NCI-H524 (cell line): ENCODE data around the gene IGLL5.
"Not testable (repeated sequence)": the region's sequence is repeated elsewhere in the genome, so short reads cannot be mapped to it uniquely, and the experiment has no call there.

Experiments
- DNase-seq, 2 experiments: peaks; one replicate each; lab custom pipeline; 2025; lab: John Stamatoyannopoulos, UW

IGLL5 gene

DNA sequence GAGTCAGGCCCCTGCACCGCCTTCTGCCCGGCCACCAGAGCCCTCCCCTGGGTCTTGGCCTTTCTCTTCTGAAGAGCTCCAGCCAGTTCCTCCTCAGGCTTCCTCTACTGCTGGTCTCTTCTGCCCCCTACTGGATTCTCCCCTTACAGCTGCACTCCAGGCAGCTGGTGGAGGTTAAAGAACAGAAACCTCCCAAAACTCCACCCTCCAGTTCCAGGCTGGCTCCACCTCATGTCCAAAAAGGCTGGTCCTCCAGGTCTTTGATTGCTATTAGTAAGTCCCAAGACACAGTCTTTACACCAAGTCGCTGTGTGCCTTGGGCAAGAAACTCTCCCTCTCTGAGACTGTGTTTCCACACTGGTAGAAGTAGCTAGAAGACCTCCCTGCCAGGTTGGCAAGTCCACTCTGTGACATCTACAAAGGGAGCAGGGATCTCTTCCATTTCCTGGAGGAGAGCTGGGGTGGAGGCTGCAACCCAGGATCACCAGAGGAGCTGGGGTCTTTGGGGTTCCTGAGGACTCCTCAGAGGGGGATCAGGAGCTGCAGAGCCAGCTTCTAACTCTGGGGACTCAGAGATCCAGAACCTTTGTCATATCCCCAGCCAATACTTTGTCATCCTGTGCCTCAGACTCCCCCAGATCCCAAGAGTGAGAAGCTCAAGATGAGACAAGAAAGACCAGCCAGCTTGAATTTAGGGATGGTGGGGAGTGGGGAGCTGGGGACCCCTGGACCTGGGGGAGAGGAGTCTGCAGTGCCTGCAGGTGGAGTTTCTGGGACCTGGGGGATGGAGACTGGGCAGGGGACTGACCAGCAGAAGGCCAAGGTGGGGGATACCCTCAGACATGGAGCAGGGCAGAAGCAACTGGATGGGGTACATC lies 3.4 kb upstream of the IGLL5 start:
- DNase-seq, result peak in 1 of 2 experiments; percentile 73

DNA sequence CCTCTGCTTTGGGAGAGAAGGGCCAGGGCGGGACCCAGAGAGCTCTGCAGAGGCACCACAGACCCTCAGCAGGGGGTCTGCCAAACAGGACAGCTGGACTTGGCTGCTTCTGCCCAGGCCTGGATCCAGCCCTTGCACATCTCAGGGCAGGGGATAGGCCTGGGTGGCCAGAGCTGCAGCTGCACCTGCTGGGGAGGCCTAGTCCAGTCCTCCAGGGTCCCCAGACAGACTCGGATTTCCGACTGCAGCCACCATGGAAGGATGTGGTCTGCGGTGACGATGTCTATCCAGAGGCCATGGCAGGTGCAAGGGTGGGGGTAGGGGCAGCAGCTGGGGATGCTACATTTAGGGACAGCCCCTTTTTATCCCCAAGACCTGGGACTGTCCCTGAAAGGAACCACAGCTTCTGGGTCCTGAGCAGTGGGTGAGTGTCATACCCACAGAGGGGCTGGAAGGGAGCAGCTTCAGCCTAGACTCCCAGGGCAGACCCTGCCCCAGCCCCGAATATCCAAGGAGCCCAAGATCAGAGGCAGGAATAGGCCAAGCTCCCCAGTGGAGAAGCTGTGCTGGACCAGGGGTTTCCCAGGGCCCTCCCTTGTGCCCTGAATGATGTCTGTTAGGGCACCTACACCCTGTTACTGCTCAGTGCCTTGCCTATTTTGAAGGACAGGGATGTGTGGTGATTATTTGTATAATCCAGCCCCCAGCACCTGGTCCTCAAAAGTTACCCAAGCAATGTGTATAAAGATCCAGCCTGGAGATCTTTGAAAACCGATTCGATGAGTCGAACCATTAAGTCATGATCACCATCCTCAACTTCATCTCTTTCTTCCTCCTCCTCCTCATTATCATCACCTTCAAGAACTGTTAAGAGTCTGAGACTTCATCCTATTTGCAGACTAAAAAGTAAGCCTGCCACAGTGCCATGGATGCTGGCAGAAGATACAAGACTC lies 2.5 kb upstream of the IGLL5 start:
- DNase-seq, result no peak

DNA sequence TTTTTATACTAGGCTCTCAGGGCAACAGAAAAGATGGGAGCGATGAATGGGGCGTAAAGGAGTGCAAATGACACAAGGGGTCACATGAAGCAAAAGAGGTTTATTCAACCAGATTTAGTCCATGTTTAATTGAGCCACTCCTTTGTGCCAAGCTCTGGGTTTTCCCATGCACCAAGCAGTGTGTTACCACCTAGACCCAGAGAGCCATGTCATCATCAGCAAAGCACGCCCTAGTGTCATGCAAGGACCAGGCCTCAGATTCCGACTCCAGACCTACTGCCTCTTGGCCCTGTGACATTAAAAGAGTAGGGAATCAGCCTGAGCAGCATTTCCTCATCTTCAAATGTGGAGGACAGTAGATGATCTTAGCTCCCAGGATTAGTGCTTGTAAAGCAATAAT lies 1.1 kb upstream of the IGLL5 start:
- no peak for DNase-seq

DNA sequence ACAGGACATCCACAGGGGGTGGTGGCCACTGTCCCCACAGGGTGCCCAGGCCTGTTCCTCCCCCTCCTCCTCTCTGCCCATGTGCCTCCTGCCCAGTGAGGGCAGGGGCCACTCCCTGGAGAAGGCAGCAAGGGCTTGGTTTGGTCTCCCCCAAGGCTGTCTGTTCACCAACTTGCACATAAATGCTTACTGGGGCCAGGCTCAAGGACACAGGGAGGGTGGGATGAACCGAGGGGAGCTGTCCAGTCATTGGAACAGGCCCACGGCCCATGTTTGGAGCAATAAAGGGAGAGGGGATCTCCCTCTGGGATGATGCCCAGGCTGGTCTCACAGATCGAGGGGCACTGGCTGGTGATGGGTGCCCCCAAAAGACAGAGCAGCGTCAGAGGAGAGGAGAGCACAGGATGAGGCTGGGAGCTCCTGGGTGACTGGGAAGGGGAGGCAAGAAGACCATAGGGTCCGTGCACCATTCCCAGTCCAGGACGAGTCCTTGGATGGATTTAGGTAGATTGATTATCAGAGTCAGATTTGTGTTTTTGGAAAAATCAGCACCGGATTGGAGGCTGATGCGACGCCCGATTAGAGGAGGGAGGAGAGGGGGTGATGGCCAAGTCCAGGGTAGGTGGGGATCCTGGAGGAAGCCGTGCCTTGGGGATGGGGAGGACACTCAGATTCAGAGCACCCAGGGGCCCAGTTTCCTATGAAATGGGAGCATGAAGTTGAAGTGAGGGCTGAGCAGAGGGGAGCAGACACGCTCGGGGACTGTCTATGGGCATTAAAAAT lies 1.1 kb downstream of the IGLL5 start:
- DNase-seq, result no peak

DNA sequence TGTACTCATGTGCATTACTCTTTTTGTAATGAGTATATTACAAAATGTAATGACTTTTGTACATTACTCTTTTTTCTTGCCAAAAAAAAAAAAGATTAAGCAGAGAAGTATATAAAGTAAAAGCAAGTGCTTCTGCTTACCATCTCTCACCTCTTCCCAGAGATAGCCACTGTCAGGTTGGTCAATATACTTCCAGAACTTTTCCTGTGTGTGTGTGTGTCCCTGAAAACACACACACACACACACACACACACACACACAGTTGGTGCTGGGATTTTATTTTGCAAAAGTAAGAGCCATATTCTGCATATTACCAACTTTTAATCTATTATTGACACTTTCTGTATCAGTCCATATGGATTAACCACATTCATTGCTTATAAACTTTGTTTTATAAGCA lies 2.5 kb downstream of the IGLL5 start:
- DNase-seq, result no peak

DNA sequence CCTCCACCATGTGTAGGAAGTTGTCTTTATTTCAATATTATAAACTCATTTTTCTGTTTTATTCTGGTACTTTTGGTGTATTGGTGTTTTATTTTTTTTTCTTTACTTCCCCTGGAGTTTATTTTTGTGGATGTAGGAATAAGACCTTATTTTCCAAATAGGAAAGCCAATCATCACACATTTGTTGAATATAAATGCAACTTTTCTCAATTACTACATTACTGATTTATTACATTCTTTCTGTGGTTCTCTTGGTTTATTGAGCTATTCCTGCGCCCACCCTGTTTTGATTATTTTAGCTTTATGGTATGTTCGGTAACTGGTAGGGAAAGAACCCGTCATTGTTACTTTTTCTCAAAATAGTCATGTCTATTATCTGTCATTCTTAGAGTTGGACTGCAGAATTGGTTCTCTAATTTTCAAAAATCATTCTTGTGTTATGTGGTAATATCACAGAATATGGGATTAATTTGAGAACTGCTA lies 3.6 kb downstream of the IGLL5 start:
- DNase-seq, result no peak

DNA sequence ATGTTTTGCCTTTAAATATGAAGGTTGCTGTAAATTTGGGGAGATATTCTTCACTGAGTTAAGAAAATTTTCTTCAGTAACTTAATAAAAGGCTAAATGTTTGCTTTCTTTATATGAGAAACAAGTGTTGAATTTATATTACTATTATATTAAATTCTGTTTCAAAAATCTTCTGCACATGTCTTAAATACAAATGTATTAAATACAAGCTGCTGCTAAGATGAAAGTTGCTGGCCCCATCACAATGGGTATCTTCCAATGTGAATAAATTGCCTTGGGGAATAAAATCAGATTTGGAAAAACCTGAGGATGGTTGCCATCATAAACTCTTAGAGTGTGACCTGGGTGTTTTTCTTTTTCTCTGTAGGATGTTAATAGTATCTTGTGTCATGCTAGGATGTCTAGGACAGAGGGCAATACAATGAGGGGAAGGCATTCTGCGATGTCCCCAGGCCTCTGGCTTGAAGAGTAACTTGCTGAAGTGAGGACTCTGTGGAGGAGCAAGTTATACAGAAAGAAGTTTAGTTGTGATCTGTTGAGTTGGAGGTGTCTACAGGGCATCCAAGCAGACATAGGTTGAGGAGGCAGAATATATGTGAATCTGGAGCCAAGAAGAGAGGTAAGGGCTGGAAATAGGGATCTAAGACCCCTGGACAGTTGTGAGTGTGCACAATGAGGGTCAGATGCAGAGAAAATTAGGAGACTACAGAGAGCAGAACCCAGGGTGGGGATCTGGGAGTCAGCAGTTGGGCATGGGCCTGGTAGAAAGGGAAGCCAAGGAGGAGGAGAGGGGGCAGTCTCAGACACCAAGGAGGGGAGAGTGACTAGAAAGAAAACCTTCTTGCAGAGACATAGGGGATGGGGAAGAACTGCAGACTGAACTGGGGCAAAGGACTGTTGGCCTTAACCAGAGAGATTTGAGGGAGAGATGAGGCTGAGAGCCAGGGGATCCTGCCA lies 4.8 kb downstream of the IGLL5 start:
- no peak for DNase-seq

DNA sequence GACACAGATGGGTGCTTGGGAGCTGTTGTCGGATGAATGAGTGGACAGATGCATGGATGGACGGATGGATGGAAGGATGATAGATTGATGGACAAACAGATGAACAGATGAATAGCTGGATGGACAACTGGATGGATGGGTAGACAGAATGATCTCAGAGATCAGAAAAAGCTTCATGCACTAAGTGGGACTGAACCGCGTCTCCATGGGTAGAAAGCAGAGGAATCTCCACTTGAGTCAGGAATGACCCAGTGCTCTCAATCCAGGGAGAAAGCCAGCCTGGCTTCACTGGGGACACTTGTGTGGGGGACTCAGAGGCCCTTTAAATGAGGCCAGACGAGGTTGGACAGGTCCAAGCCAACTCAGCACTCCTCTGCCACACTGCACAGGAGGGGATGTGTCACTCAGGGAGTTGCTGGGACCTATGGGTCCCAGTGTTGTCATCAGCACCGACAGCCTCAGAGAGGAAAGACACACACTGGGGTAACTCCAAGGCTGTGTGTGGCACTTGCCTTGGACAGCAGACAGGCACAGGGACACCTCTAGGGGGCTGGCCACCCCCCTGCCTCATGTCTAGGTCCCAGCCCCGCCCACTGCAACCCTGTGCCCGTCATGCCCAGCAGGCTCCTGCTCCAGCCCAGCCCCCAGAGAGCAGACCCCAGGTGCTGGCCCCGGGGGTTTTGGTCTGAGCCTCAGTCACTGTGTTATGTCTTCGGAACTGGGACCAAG lies 5.6 kb downstream of the IGLL5 start:
- no peak for DNase-seq

DNA sequence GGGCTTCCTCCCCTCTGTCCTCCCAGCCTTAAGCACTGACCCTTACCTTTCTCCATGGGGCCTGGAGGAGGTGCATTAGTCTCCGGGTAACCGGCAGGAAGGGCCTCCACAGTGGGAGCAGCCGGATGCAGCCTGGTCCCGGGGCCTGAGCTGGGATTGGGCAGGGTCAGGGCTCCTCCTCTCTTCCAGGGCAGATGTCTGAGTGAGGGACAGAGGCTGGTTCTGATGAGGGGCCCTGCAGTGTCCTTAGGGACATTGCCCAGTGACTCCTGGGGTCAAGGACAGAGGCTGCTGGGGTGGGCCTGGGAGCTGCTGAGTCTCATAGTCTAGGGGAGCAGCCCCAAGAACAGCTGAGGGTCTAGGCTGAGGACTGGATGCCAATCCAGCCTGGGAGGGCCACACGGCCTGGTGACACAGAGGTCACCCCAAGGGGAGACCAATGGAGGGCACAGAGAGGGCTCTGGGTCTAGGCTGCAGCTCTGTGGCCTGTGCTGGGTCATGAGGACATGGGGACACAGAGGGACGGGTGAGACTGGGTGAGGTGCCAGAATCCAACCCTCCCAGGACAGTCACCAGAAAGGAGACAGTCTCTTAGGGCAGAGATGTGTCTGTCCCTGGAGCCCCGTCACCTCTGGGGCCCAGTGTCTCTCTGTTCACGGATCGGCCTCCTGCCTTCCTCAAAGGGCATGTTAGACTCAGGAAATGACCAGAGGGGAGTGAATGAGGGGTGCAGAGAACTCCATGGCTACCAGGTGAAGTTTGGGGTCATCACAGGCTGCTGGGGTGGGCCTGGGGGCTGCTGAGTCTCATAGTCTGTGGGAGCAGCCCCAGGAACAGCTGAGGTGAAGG lies 6.5 kb downstream of the IGLL5 start:
- DNase-seq, result no peak

DNA sequence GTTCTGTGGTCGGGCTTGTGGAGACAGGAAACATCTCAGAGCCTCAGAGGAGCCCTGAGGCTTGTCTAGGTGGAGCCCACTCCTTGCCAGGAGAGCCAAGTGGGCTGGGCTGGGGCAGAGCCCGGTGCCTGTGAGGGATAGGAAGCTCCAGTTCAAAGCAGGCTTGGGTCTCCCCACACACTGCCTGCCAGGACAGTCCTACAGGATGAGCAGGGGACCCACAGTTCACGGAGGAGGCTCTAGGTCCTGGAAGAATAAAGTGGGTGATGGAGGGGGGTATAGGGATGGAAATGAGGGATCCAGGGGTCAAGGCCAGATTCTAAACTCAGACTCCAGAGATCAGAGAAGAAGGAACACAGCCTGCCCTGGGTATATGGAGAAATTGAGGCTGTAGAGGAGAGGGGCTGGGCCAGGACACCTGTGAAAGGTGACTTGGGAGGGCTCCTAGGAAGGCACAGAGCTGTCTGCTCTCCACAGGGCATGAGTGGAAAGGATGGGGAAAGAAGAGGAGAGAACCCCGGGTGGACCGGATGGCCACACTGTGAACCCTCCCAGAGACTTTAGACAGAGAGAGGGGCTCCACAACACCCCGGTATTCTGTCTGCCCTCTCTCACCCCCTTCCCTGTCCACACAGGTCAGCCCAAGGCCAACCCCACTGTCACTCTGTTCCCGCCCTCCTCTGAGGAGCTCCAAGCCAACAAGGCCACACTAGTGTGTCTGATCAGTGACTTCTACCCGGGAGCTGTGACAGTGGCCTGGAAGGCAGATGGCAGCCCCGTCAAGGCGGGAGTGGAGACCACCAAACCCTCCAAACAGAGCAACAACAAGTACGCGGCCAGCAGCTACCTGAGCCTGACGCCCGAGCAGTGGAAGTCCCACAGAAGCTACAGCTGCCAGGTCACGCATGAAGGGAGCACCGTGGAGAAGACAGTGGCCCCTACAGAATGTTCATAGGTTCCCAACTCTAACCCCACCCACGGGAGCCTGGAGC lies 7.4 kb downstream of the IGLL5 start:
- no peak for DNase-seq

DNA sequence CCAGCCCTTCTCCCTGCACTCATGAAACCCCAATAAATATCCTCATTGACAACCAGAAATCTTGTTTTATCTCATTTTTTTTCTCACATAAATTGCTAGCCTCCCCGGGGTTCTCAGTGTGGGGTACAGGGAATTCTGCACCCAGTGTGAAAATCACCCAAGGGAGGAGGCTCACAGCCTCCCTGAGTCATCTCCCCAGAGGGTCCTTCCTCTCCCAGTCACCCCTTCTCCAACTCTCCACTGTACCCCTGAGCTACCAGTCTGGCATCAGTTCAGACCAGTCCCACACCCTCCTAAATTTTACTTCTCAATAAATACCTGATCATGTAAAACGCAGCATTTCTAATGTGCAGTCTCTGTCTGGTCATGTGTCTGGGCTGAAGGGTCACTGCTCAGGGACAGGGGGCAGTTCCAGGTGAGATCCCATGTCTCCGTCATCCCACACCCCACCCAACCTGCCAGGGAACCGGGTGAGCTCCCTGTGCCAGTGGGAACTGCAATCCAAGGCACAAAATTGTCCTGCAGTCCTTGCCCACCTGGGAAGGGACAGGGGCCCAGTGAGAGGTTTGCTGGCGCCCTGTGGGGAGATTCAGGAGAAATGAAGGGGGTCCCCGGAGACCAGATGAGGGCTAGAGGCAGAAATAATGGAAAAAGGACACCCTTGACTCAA lies 8.3 kb downstream of the IGLL5 start:
- no peak for DNase-seq

DNA sequence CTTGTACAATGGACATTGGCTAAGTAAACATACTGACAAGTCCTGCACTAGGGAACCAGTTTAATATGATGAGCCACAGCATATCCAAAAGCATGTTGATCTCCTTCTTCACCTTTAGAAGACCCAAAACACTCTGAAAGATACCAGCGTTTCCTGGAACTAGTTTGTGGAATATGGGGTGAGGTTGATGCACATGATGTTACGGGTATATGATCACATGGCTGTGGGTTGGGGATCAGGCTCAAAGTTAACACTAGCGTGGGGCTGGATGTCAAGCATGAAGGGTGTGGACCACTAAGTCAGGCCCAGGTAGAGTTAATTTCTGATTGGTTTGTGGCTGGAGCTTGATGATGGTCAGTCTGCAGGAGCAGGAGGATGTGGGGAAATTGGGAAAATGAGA lies 9.0 kb downstream of the IGLL5 start:
- DNase-seq, result no peak

DNA sequence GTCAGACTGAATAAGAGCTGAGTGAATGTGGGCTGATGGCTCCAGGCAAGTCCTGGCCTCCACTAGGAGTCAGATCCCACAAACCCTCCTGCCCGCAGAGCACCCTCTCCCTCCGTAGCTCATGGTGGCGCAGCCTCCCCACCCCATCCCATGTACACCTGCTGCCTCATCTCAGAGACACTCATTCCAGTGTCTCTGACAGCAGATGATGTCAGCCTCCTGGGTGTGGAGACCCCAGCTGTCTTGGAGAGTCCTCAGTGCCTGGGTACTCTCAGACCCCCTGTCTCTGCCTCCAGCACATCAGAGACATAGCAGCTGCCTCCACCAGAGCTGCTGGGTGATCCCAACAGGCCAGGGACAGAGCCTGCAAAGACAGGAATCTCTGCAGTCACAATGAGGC lies 9.5 kb downstream of the IGLL5 start:
- DNase-seq, result peak in 1 of 2 experiments; percentile 77

DNA sequence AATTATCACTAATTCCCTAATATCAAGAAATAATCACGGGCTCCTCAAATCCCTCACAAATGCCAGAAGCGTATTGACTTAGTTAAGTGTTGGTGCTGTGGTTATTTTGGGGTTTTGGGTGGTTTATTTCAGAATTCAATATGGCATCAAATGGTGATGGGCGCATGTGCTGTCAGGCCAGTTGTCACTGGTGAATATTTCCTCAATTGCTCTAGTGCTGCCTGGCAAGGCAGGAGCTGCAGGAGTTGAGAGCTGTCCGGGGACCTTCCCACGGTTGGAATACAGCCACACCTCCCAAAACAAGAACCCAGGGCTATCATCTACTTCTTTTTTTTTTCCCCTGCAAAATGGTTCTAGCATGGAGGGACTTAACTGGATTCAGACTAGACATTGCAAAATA lies 10.3 kb downstream of the IGLL5 start:
- DNase-seq, result no peak

DNA sequence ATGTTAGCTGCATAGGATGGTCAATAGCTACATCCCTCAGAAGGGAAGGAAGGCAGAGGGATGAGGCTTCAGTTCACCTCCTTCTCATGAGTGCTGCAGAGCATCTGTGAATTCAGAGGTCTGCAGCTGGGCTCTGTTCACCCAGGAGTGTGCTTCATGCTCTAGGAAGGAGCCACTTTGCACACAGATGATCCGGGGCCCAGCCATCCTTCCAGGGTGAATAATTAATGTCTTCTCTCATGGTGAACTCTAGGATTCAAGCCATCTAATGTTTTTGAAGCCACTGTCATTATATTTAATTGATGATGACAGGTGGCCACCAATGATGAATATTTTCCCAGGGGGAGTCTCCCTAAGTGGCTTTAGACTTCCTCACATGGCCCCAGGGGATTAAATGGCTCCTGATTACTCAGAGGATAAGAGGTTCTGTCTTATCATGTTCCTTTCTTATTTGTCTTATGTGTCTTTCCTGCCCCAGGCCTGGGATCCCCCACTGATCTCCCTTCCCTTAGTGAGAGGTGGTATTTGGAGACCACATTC lies 10.9 kb downstream of the IGLL5 start:
- DNase-seq, result peak; percentile 92 to 98

DNA sequence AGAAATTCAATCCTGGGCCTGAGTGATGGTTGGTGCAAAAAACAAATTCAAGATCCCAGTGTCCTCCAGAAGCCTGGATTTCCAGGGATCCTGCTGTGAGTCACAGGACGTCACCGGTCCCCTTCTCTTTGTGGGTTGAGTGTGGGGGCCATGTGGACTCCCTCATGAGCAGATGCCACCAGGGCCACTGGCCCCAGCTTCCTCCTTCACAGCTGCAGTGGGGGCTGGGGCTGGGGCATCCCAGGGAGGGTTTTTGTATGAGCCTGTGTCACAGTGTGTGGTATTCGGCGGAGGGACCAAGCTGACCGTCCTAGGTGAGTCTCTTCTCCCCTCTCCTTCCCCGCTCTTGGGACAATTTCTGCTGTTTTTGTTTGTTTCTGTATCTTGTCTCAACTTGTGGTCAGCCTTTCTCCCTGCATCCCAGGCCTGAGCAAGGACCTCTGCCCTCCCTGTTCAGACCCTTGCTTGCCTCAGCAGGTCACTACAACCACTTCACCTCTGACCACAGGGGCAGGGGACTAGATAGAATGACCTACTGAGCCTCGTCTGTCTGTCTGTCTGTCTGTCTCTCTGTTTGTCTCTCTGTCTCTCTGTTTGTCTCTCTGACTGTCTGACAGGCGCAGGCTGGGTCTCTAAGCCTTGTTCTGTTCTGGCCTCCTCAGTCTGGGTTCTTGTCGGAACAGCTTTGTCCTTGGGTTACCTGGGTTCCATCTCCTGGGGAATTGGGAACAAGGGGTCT lies 11.9 kb downstream of the IGLL5 start:
- not testable (repeated sequence) for DNase-seq
